ENCODE data around the gene OPN3.

Gene OPN3

DNA sequence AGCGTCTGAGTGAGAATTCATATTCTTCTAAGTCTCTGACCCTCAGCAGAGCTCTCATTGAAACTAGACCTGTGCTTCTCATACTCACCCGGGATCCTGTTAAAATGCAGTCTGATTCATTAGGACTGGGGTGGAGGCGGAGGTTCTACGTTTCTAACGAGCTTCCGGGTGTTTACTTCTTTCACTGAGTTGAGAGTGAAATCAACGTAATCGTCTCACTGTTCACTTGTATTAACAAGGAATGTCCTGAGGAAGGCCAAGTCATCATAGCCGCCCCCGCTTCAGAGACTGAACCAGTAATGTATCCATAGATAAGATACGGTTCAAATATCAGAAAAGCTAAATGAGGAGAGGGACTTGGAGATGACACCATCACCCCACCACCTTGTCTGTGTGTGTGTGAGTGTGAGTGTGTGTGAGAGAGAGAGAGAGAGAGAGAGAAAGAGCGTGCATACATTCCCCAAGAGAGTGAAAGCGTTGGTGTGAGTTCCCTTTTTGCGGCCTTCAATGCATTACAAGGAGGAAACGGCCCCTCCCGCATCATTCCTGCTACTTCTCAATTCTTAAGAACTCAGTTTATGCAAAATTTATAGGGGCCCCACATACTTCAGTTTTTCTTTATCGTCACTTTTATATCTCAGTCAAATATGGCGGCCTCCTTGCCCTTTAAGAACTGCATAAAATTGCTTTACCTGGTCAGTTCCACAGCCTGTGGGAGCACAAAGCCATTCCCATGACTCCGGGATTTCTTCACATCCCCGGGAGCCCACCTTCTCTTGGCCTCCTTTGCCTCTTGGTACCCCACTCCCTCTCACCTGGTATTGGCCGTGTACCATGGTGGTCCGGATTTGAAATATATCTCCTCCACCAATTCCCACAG is 88.2 kb downstream of the OPN3 start:
- Histone ChIP-seq H3K36me3 (ENCODE audit: control insufficient read depth, insufficient read depth, low read length) (no peaks in the 10 kb centered on the region), H3K27ac (ENCODE audit: low read depth, low read length) (no peak overlapping the region), H3K4me1 (ENCODE audit: control insufficient read depth, insufficient read depth, low read length) (no peaks in the 10 kb centered on the region), H3K27me3 (ENCODE audit: control insufficient read depth, insufficient read depth, low read length) (no peaks in the 10 kb centered on the region), H3K4me3 (ENCODE audit: low read depth, low read length) (no peak overlapping the region), H3K9ac (ENCODE audit: low read length) (no peak overlapping the region), H3K9me3 (ENCODE audit: control insufficient read depth, insufficient read depth, low read depth, low read length) (no peaks in the 10 kb centered on the region)

DNA sequence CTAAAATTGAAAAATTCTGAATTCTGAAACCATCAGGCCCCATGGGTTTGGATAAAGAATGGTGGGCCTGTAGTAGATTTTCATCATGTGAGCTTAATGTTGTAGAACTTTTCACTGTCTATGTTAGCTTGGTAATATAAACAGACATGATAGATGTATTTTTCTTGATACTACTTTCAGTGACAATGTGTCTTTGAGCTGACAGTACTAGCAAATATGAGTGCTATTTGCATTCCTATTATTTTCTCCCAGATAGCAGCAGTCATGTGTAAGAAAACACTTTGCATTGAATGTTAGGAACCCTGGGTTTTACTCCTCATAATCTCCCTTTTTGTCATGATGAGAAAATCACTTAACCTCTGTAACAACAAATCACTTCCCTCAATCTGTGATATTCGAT is 89.9 kb downstream of the OPN3 start:
- no peak overlapping the region for H3K27ac ChIP-seq (ENCODE audit: low read depth, low read length)
- H3K9ac ChIP-seq (ENCODE audit: low read length), result no peak overlapping the region
- H3K4me3 ChIP-seq (ENCODE audit: low read depth, low read length), result no peak overlapping the region

DNA sequence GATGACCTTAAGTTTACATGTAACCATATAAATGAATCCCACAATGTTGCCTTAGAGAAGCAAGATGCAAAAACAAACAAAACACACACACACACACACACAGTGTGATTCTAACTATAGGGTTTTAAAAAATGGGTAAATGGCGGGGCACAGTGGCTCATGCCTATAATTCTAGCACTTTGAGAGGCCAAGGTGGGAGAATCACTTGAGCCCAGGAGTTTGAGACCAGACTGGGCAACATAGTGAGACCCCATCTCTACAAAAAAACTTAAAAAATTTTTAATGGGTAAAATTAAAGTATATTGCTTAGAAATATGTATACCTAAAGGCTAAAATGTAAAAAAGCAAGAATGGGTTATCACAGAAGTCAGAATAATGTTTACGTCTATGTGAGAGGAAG is 92.2 kb downstream of the OPN3 start:
- Histone ChIP-seq H3K4me3 (ENCODE audit: low read depth, low read length) (no peak overlapping the region), H3K36me3 (ENCODE audit: control insufficient read depth, insufficient read depth, low read length) (no peaks in the 10 kb centered on the region), H3K9ac (ENCODE audit: low read length) (no peak overlapping the region)

More for the DNA sequence above, 89.9 kb downstream of the OPN3 start:
- Histone ChIP-seq H3K27me3 (ENCODE audit: control insufficient read depth, insufficient read depth, low read length) (no peaks in the 10 kb centered on the region), H3K9me3 (ENCODE audit: control insufficient read depth, insufficient read depth, low read depth, low read length) (no peaks in the 10 kb centered on the region), H3K36me3 (ENCODE audit: control insufficient read depth, insufficient read depth, low read length) (no peaks in the 10 kb centered on the region), H3K4me1 (ENCODE audit: control insufficient read depth, insufficient read depth, low read length) (no peaks in the 10 kb centered on the region)

More for the DNA sequence above, 92.2 kb downstream of the OPN3 start:
- H3K27ac ChIP-seq (ENCODE audit: low read depth, low read length), result no peak overlapping the region
- H3K9me3 ChIP-seq (ENCODE audit: control insufficient read depth, insufficient read depth, low read depth, low read length), result no peaks in the 10 kb centered on the region
- no peaks in the 10 kb centered on the region for H3K4me1 ChIP-seq (ENCODE audit: control insufficient read depth, insufficient read depth, low read length)
- H3K27me3 ChIP-seq (ENCODE audit: control insufficient read depth, insufficient read depth, low read length), result no peaks in the 10 kb centered on the region
